HepG2 (cell line): ENCODE results near the gene MAP3K19. TPM values are rescaled to one million over a fixed set of nuclear protein-coding genes. Genes with fewer than 3 reads are reported as not detected.
A peak's percentile ranks its signal among the peaks of the same experiment; 100 is the strongest.

Experiments used
- DNMT1 ChIP-seq: sonication (generic); formaldehyde crosslinking; IDR thresholded peaks from 2 replicates; pipeline ENCODE4 v1.5.1; 2020; ENCODE audit warnings: mild to moderate bottlenecking, missing genetic modification reagents
- FOXC1 ChIP-seq: sonication (generic); formaldehyde crosslinking; IDR thresholded peaks from 2 replicates; pipeline ENCODE4 v1.8.0; 2022; ENCODE audit warnings: mild to moderate bottlenecking, missing genetic modification reagents, borderline replicate concordance
- MIXL1 ChIP-seq: IDR thresholded peaks from 2 replicates; pipeline ENCODE4 v1.6.1; 2016
- NCOA2 ChIP-seq: sonication (generic); formaldehyde crosslinking; IDR thresholded peaks from 2 replicates; pipeline ENCODE4 v1.8.0; 2022; ENCODE audit warnings: inconsistent platforms
- ONECUT2 ChIP-seq: sonication (generic); formaldehyde crosslinking; IDR thresholded peaks from 2 replicates; pipeline ENCODE4 v1.4.0; 2020; ENCODE audit warnings: missing genetic modification reagents
- SAFB2 ChIP-seq: sonication (generic); formaldehyde crosslinking; IDR thresholded peaks from 2 replicates; pipeline ENCODE4 v1.5.1; 2020; ENCODE audit warnings: missing genetic modification reagents, low read depth, mild to moderate bottlenecking, borderline replicate concordance
- SMARCE1 ChIP-seq: fragments of 450-650 bp; IDR thresholded peaks from 2 replicates; pipeline ENCODE4 v1.6.1; 2017; ENCODE audit warnings: borderline replicate concordance
- SMYD3 ChIP-seq: sonication (generic); formaldehyde crosslinking; IDR thresholded peaks from 2 replicates; pipeline ENCODE4 v1.8.1; 2023; ENCODE audit warnings: mild to moderate bottlenecking, missing genetic modification reagents
- SRSF1 ChIP-seq: fragments of 200-400 bp; formaldehyde crosslinking; optimal IDR thresholded peaks from 2 replicates; pipeline ENCODE3; 2017; ENCODE audit warnings: mild to moderate bottlenecking, low read depth, low read length, moderate library complexity
- SRY ChIP-seq: sonication (generic); formaldehyde crosslinking; IDR thresholded peaks from 2 replicates; pipeline ENCODE4 v1.8.0; 2022; ENCODE audit warnings: mild to moderate bottlenecking, missing genetic modification reagents
- TFE3 ChIP-seq: IDR thresholded peaks from 2 replicates; pipeline ENCODE4 v1.6.1; 2016
- THAP8 ChIP-seq: sonication (generic); formaldehyde crosslinking; IDR thresholded peaks from 2 replicates; pipeline ENCODE4 v1.5.1; 2020; ENCODE audit warnings: missing genetic modification reagents, mild to moderate bottlenecking, borderline replicate concordance
- THAP9 ChIP-seq: sonication (generic); formaldehyde crosslinking; IDR thresholded peaks from 2 replicates; pipeline ENCODE4; 2020; ENCODE audit warnings: missing genetic modification reagents, mild to moderate bottlenecking, borderline replicate concordance
- UBTF ChIP-seq: sonication (generic); formaldehyde crosslinking; IDR thresholded peaks from 2 replicates; pipeline ENCODE4 v1.4.0; 2020; ENCODE audit warnings: mild to moderate bottlenecking, missing genetic modification reagents
- ZBTB14 ChIP-seq: sonication (generic); formaldehyde crosslinking; IDR thresholded peaks from 2 replicates; pipeline ENCODE4 v1.4.0; 2020; ENCODE audit warnings: missing genetic modification reagents
- ZBTB20 ChIP-seq: sonication (generic); formaldehyde crosslinking; IDR thresholded peaks from 2 replicates; pipeline ENCODE4 v1.8.1; 2023; ENCODE audit warnings: missing genetic modification reagents, low read depth, mild to moderate bottlenecking, borderline replicate concordance
- ZNF20 ChIP-seq: sonication (generic); formaldehyde crosslinking; IDR thresholded peaks from 2 replicates; pipeline ENCODE4 v1.4.0; 2020; ENCODE audit warnings: mild to moderate bottlenecking, moderate library complexity, missing genetic modification reagents
- ZNF207 ChIP-seq: fragments of 450-650 bp; IDR thresholded peaks from 2 replicates; pipeline ENCODE4 v1.6.1; 2016; ENCODE audit warnings: antibody characterized with exemption, borderline replicate concordance
- ZNF33A ChIP-seq: sonication (generic); formaldehyde crosslinking; IDR thresholded peaks from 2 replicates; pipeline ENCODE4 v1.5.1; 2020; ENCODE audit warnings: missing genetic modification reagents, mild to moderate bottlenecking, moderate library complexity, borderline replicate concordance
- ZNF670 ChIP-seq: sonication (generic); formaldehyde crosslinking; IDR thresholded peaks from 2 replicates; pipeline ENCODE4 v1.8.0; 2022; ENCODE audit warnings: mild to moderate bottlenecking, missing genetic modification reagents, borderline replicate concordance
- polyA plus RNA-seq, 8 experiments: library from polyadenylated mRNA; depleted of rRNA in 3 of 8; stranded (reverse) in 7 of 8; unstranded in 1 of 8; fragments of >200 nt; fragmentation: Illumina TruSeq in 4 of 8; extraction: Trizol in 4 of 8; gene quantifications; 2 replicates each; pipeline versions ENCODE4 v1.2.1 to v1.2.3, GENCODE V29; 2011 to 2016; ENCODE audit warnings: low read depth in 4 of 8, missing spikeins in 1 of 8, mixed read lengths in 1 of 8; ENCODE audit not compliant: insufficient read depth in 1 of 8
- total RNA-seq, 5 experiments: library from RNA; depleted of rRNA; stranded (reverse); fragments of >200 nt; fragmentation: Illumina TruSeq; extraction: Trizol; gene quantifications; 2 replicates each; pipeline ENCODE4 v1.2.3, GENCODE V29; 2016; ENCODE audit warnings: low read depth in 1 of 5

The MAP3K19 gene
- total and polyA plus RNA-seq, 2 of the 13 experiments (the other 11 are each of a cell fraction or from before 2014, with no cell fraction given): not detected

- no peak for TF ChIP-seq SRSF1
- TF ChIP-seq THAP9 (CRISPR knock-in tag): peak; percentile 95
- peak; percentile 69 for TF ChIP-seq UBTF (CRISPR knock-in tag)
- TF ChIP-seq NCOA2 (CRISPR knock-in tag): peak; percentile 42; the same call in 1 of the 2 replicates
- TF ChIP-seq DNMT1 (CRISPR knock-in tag): no peak
- no peak for TF ChIP-seq SMARCE1
- TF ChIP-seq SRY (CRISPR knock-in tag): no peak
- TF ChIP-seq ZBTB20 (CRISPR knock-in tag): no peak
- TF ChIP-seq MIXL1: no peak
- TF ChIP-seq THAP8 (CRISPR knock-in tag): no peak
- TF ChIP-seq ZNF207: no peak
- peak; percentile 44; the same call in 1 of the 2 replicates for TF ChIP-seq ZNF670
- peak; percentile 65; the same call in 1 of the 2 replicates for TF ChIP-seq FOXC1 (CRISPR knock-in tag)
- no peak for TF ChIP-seq ONECUT2 (CRISPR knock-in tag)
- no peak for TF ChIP-seq ZNF20 (CRISPR knock-in tag)
- peak; percentile 80; the same call in 1 of the 2 replicates for TF ChIP-seq SMYD3 (CRISPR knock-in tag)
- peak; percentile 29; the same call in 1 of the 2 replicates for TF ChIP-seq ZNF33A (CRISPR knock-in tag)
- 0 out of 2 replicates have a peak, but pooled peaks have one; percentile 64 for TF ChIP-seq SAFB2 (CRISPR knock-in tag)
- TF ChIP-seq TFE3 (CRISPR knock-in tag): peak; percentile 57; the same call in 1 of the 2 replicates
- TF ChIP-seq ZBTB14 (CRISPR knock-in tag): no peak
Observed at GRCh38 chr2:135052042-135052876, 5.0 kb upstream of the MAP3K19 start, which contains the start of gene RAB3GAP1 (continued).
